Skeletal muscle cell (primary cell): ENCODE measurements around the gene PLA2G4E.

ENCODE experiments used
- DNase-seq: peaks from one replicate; pipeline ENCODE4 v3.0.0-alpha.2; 2010; ENCODE audit warnings: low read depth
- H3K4me3 ChIP-seq: 2 replicates; pipeline ENCODE4 v1.5.1; 2011; ENCODE audit warnings: low read depth, mild to moderate bottlenecking, control low read depth, low read length, moderate library complexity

Gene PLA2G4E

GRCh38 chr15:42032376-42033213, 11.8 kb upstream of the PLA2G4E start:
- no peak overlapping the region for H3K4me3 ChIP-seq
- DNase-seq: no peak

GRCh38 chr15:42031198-42031915, 10.5 kb upstream of the PLA2G4E start:
- no peak for DNase-seq
- no peak overlapping the region for H3K4me3 ChIP-seq

DNA sequence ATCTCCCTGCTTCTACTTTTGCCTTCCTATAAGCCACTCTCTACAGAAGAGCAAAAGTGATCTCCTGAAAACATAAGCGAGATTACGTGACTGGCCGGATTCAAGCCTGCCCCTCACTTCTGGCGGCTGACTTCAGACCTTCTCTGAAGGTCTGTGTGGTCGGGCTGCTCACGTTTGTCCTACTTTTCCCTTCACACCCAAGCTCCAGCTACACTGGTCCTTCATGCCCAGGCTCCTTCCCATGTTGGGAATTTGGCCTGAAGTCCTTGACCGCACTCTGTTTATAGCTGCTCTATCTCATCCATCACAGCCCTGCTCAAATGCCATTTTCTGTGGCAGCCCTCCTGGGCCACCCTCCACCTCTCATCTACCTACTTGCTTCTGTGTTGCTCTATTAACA, 6.7 kb upstream of the PLA2G4E start:
- DNase-seq: no peak
- H3K4me3 ChIP-seq: no peak overlapping the region

DNA sequence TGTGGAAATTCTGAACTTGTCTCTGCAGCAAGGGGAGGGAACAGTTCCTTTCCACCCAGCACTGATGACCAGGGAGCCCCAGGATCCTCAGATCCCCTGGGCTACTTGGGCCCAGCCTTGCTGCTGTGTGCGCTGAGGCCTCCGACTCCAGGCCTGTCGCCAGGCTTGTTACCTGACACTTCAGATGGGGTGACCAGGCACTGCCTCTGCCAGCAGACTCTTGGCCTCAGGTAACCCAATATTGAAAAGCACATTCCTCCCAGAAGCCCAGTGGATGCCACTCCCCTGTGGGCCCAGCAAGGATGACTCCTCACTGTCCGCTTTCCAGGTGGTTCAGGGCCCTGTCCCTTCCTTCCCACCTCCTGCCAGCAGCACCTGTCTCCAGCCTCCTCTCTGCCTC, 3.5 kb upstream of the PLA2G4E start:
- DNase-seq: no peak
- no peak overlapping the region for H3K4me3 ChIP-seq

DNA sequence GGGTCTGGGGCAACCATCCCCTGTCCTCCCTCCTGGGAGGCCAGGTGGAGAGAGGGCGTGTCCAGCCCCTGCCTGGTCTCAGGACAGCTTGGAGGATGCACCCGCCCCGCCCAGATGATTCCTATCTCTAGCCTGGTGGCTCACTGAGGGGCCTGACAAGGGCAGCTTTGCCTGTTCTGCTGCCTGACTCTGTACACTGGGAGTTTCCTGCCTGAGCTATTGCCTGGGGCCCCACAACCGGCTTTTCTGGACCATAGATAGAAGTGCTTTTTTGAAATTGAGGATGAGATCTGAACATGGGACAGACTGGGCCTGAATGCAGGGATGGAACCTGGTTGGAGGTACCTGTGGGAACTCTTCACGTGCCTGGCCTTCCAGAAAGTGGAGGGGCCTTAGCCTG, 751 bp upstream of the PLA2G4E start:
- DNase-seq: no peak
- no peak overlapping the region for H3K4me3 ChIP-seq

GRCh38 chr15:42018306-42019224, 2.3 kb downstream of the PLA2G4E start:
- DNase-seq: no peak
- H3K4me3 ChIP-seq: no peak overlapping the region

- DNase-seq: no peak
- no peak overlapping the region for H3K4me3 ChIP-seq
These were observed 3.9 kb downstream of the PLA2G4E start for GRCh38 chr15:42016971-42017370.

GRCh38 chr15:42014406-42014805, 6.4 kb downstream of the PLA2G4E start:
- H3K4me3 ChIP-seq: no peak overlapping the region
- no peak for DNase-seq

GRCh38 chr15:42012928-42013482, 7.8 kb downstream of the PLA2G4E start:
- DNase-seq: no peak

GRCh38 chr15:42012241-42012640, 8.6 kb downstream of the PLA2G4E start:
- H3K4me3 ChIP-seq: no peak overlapping the region
- no peak for DNase-seq

More at GRCh38 chr15:42012928-42013482, 7.8 kb downstream of the PLA2G4E start:
- no peak overlapping the region for H3K4me3 ChIP-seq

- H3K4me3 ChIP-seq: no peak overlapping the region
- no peak for DNase-seq
These were observed 9.8 kb downstream of the PLA2G4E start for GRCh38 chr15:42011074-42011473.

- H3K4me3 ChIP-seq: no peak overlapping the region
- no peak for DNase-seq
These were observed 10.4 kb downstream of the PLA2G4E start for GRCh38 chr15:42010434-42010833.

DNA sequence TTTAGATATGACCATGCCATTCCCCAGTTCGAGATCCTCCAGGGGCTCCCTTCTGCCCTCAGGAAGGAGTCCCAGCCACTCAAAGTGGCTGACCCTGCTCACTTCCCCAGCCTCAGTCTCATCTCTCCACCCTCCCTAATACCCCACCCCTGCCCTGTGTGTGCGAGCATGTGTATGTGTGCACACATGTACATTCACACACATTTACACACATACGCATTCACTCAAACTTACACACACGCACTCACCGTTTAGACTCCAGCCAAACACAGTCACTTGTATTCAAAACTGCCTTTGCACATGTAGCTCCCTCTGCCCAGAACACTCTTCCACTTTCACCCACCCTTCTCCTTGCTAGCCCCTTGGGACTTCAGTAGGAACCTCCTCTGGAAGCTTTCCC, 11.4 kb downstream of the PLA2G4E start:
- no peak overlapping the region for H3K4me3 ChIP-seq
- DNase-seq: no peak

DNA sequence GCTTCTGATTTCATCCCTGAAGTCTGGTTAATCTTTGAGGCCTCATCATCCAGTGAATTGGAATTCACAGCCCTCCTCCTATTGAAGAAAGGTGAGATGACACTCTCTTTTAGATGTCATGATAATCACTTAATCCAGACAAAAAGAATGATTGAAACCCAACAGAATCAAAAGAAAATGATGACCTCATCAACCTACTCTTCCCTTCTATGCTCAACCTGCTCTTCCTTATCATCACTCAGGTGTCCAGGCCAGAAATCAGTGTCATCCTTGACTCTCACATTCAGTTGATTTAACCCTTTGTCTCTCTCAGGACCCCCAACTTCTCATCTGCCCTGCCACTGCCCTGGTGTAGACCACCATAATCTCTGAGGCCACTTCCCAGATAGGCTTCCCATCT, 11.8 kb downstream of the PLA2G4E start:
- no peak for DNase-seq
- no peak overlapping the region for H3K4me3 ChIP-seq

DNA sequence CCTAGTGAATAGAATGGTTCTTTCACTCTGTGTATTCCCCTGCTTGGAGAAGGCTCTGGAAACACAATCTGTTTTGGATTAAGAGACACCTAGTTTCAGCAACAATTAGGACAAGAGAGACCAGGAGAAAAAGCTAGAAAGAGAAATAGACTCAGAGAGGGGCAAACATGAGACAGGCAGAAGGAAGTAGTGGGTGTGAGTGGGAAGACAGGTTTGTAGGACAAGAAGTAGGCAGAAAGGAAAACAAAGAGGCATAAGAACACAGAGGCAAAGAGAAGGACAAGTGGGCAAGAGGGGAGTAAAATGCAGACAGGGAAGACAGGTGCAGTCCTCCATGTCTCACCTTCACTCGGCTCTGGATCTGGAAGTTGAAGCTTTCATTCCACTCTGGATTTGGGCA, 13.5 kb downstream of the PLA2G4E start:
- H3K4me3 ChIP-seq: no peak overlapping the region
- DNase-seq: no peak

DNA sequence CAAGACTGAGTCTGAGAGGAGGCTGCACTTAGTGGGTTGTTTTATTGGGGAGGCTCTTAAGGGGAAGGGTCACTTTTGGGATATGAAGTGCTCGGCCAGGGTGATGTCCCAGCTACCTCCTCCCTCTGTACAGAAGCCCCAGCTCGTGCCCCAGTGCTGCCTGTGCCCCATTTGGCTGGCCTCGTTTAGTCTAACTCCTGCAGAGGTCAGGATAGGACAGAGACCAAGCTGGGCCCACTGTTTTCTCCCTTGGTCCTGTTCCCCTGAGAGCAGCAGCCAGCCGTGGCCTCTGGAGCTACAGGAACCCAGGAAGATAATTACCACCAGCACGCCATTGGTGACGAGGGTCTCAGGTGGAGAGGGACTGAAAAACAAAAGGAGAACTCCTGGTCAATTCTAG, 18.5 kb downstream of the PLA2G4E start:
- H3K4me3 ChIP-seq: no peak overlapping the region
- no peak for DNase-seq

DNA sequence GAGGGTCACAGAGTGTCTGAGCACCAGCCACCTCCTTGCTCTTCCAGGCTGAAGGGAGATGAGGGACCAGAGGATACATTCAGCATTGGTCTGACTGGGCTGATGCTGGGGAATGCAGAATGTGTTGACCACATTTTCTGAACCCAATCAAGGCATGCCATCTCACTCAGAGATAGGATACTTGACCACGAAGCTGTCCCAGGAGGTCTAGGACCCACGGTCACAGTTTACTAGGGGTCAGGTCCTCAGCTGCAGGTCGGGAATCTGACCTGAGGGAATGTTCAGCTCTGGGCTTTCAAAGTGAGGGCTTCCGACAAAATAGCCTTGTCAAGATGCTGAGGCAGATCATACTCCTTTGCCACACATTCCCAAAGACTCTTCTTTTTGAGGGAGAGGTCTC, 19.6 kb downstream of the PLA2G4E start:
- H3K4me3 ChIP-seq: no peak overlapping the region
- DNase-seq: no peak

GRCh38 chr15:41999290-42000285, 21.3 kb downstream of the PLA2G4E start:
- no peak for DNase-seq
- H3K4me3 ChIP-seq: no peak overlapping the region
